DLD1 (cell line): Measurements from ENCODE around the gene AP2A2.
"Not testable (repeated sequence)": the region's sequence is repeated elsewhere in the genome, so short reads cannot be mapped to it uniquely, and the experiment has no call there.

Experiments
- in situ Hi-C: cut with HindIII; loops from 2 replicates; pipeline ENCODE4 v1.10.0; 2017; ENCODE audit warnings: low sequenced_read_pairs

The AP2A2 gene

GRCh38 chr11:971092-971690 lies 45.5 kb downstream of the AP2A2 start:
- in situ Hi-C loops = no loop called here

- in situ Hi-C loops = no loop called here
Observed at GRCh38 chr11:971731-972365, 46.2 kb downstream of the AP2A2 start.

- in situ Hi-C loops = no loop called here
Observed at GRCh38 chr11:972523-973211, 47.0 kb downstream of the AP2A2 start.

GRCh38 chr11:973237-973636 lies 47.6 kb downstream of the AP2A2 start:
- in situ Hi-C loops = no loop called here

GRCh38 chr11:975376-975775 lies 49.7 kb downstream of the AP2A2 start:
- in situ Hi-C loops = not testable (repeated sequence)

GRCh38 chr11:975827-976226 lies 50.2 kb downstream of the AP2A2 start:
- in situ Hi-C loops = no loop called here

- in situ Hi-C loops = no loop called here
Observed at GRCh38 chr11:976431-977160, 50.9 kb downstream of the AP2A2 start.

- in situ Hi-C loops = no loop called here
Observed at GRCh38 chr11:977830-978720, 52.4 kb downstream of the AP2A2 start.

GRCh38 chr11:978781-979180 lies 53.1 kb downstream of the AP2A2 start:
- in situ Hi-C loops = no loop called here

GRCh38 chr11:980438-981357 lies 55.0 kb downstream of the AP2A2 start:
- in situ Hi-C loops = no loop called here

GRCh38 chr11:981764-982163 lies 56.1 kb downstream of the AP2A2 start:
- in situ Hi-C loops = no loop called here

- in situ Hi-C loops = no loop called here
Observed at GRCh38 chr11:984546-984945, 58.9 kb downstream of the AP2A2 start.

GRCh38 chr11:985406-985805 lies 59.7 kb downstream of the AP2A2 start:
- in situ Hi-C loops = no loop called here

- in situ Hi-C loops = no loop called here
Observed at GRCh38 chr11:985848-986247, 60.2 kb downstream of the AP2A2 start.

GRCh38 chr11:986270-986951 lies 60.7 kb downstream of the AP2A2 start:
- in situ Hi-C loops = no loop called here

GRCh38 chr11:986952-987305 lies 61.3 kb downstream of the AP2A2 start:
- in situ Hi-C loops = no loop called here

- in situ Hi-C loops = no loop called here
Observed at GRCh38 chr11:987671-988070, 62.0 kb downstream of the AP2A2 start.

- in situ Hi-C loops = no loop called here
Observed at GRCh38 chr11:990101-990500, 64.4 kb downstream of the AP2A2 start.

- in situ Hi-C loops = no loop called here
Observed at GRCh38 chr11:991034-991433, 65.4 kb downstream of the AP2A2 start.
